GM12878 (cell line): Measurements from ENCODE around the gene MYO1D. TPM values are rescaled to one million over a fixed set of nuclear protein-coding genes. Genes with fewer than 3 reads are reported as not detected.

ENCODE experiments used
- BCL11A ChIP-seq: IDR thresholded peaks from 2 replicates; pipeline ENCODE4 v1.6.1; 2011; ENCODE audit warnings: low read depth, low read length
- BCLAF1 ChIP-seq: fragments of 450-650 bp; IDR thresholded peaks from 2 replicates; pipeline ENCODE4 v1.6.1; 2017; ENCODE audit warnings: antibody characterized with exemption, mild to moderate bottlenecking, moderate library complexity
- CTCF ChIP-seq, 3 experiments: IDR thresholded peaks in 2 of 3; conservative IDR thresholded peaks in 1 of 3; 2 replicates each; pipeline ENCODE4 v1.5.1; 2011; ENCODE audit warnings: low read depth in 3 of 3, low read length in 3 of 3, mild to moderate bottlenecking in 3 of 3, control low read depth in 2 of 3, moderate library complexity in 2 of 3, inconsistent platforms in 1 of 3, mixed read lengths in 1 of 3; ENCODE audit not compliant: control insufficient read depth in 2 of 3, insufficient read depth in 1 of 3; ENCODE audit errors: extremely low read depth in 1 of 3
- EED ChIP-seq: sonication (generic); IDR thresholded peaks from 2 replicates; pipeline ENCODE4 v1.6.1; 2016; ENCODE audit warnings: antibody characterized with exemption, low read depth
- ETV6 ChIP-seq, 2 experiments: fragments of 450-650 bp in 1 of 2; IDR thresholded peaks in 1 of 2; conservative IDR thresholded peaks in 1 of 2; 2 replicates each; pipeline ENCODE4 v1.6.1; 2014; ENCODE audit warnings: antibody characterized with exemption in 1 of 2, borderline replicate concordance in 1 of 2, low read depth in 1 of 2, mild to moderate bottlenecking in 1 of 2, moderate library complexity in 1 of 2
- HSF1 ChIP-seq: fragments of 150-350 bp; IDR thresholded peaks from 2 replicates; pipeline ENCODE4 v1.6.1; 2014; ENCODE audit warnings: mild to moderate bottlenecking, low read depth, low read length
- KLF5 ChIP-seq: fragments of 450-650 bp; IDR thresholded peaks from 2 replicates; pipeline ENCODE4 v1.6.1; 2014; ENCODE audit warnings: mild to moderate bottlenecking; ENCODE audit not compliant: partially characterized antibody
- LARP7 ChIP-seq: fragments of 450-650 bp; IDR thresholded peaks from 2 replicates; pipeline ENCODE4 v1.6.1; 2017; ENCODE audit warnings: mild to moderate bottlenecking
- MTA2 ChIP-seq: fragments of 450-650 bp; IDR thresholded peaks from 2 replicates; pipeline ENCODE4 v1.6.1; 2016; ENCODE audit warnings: low read depth, mild to moderate bottlenecking, moderate library complexity
- MTA3 ChIP-seq: IDR thresholded peaks from 2 replicates; pipeline ENCODE4 v1.6.1; 2012; ENCODE audit warnings: low read length, inconsistent platforms, borderline replicate concordance
- MXI1 ChIP-seq: fragments of 150-350 bp; IDR thresholded peaks from 2 replicates; pipeline ENCODE4 v1.6.1; 2011; ENCODE audit warnings: low read depth, mild to moderate bottlenecking, inconsistent platforms, low read length, improper control_type of control experiment
- MYB ChIP-seq: fragments of 150-350 bp; IDR thresholded peaks from 2 replicates; pipeline ENCODE4 v1.6.1; 2014; ENCODE audit warnings: mild to moderate bottlenecking, low read depth, low read length, borderline replicate concordance
- NKRF ChIP-seq: fragments of 450-650 bp; conservative IDR thresholded peaks from 2 replicates; pipeline ENCODE4 v1.6.1; 2017; ENCODE audit warnings: mild to moderate bottlenecking, moderate library complexity
- RBBP5 ChIP-seq: fragments of 200-600 bp; sonication (generic); conservative IDR thresholded peaks from 2 replicates; pipeline ENCODE4 v1.6.1; 2016
- SIN3A ChIP-seq: IDR thresholded peaks from 2 replicates; pipeline ENCODE4 v1.6.1; 2012; ENCODE audit warnings: low read depth, low read length, improper control_type of control experiment
- SIX5 ChIP-seq: IDR thresholded peaks from 2 replicates; pipeline ENCODE4 v1.6.1; 2011; ENCODE audit warnings: mild to moderate bottlenecking, low read depth, low read length, moderate library complexity; ENCODE audit not compliant: severe bottlenecking
- SMARCA5 ChIP-seq: fragments of 450-650 bp; IDR thresholded peaks from 2 replicates; pipeline ENCODE4 v1.6.1; 2017; ENCODE audit warnings: mild to moderate bottlenecking
- SREBF1 ChIP-seq: IDR thresholded peaks from 2 replicates; pipeline ENCODE4 v1.6.1; 2012; ENCODE audit warnings: mild to moderate bottlenecking, low read length
- TAF1 ChIP-seq: IDR thresholded peaks from 2 replicates; pipeline ENCODE4 v1.6.1; 2011; ENCODE audit warnings: mild to moderate bottlenecking, low read depth, low read length, borderline replicate concordance
- TCF7 ChIP-seq: IDR thresholded peaks from 2 replicates; pipeline ENCODE4 v1.6.1; 2014; ENCODE audit warnings: antibody characterized with exemption, borderline replicate concordance
- ZBTB4 ChIP-seq: fragments of 450-650 bp; formaldehyde crosslinking; IDR thresholded peaks from 2 replicates; pipeline ENCODE4 v1.4.0; 2022; ENCODE audit warnings: mild to moderate bottlenecking, moderate library complexity
- polyA plus RNA-seq, 11 experiments: library from polyadenylated mRNA; depleted of rRNA in 4 of 11; unstranded in 6 of 11; stranded (reverse) in 5 of 11; fragments of >200 nt; fragmentation: Nextera tagmentation in 4 of 11; fragmentation: Illumina TruSeq in 1 of 11; extraction: Ambion mirVana in 4 of 11; extraction: Trizol in 1 of 11; gene quantifications; 1 replicate in 1 of 11; 2 replicates in 10 of 11; pipeline versions ENCODE4 v1.2.1 to v1.2.3, GENCODE V29; 2011 to 2016; ENCODE audit warnings: inconsistent platforms in 2 of 11, missing spikeins in 2 of 11, low read depth in 1 of 11
- total RNA-seq, 4 experiments: library from RNA; depleted of rRNA in 3 of 4; stranded (reverse); fragments of >200 nt in 3 of 4; fragmentation: Illumina TruSeq in 1 of 4; extraction: Trizol in 1 of 4; gene quantifications; 2 replicates each; pipeline versions ENCODE4 v1.2.1 to v1.2.3, GENCODE V29; 2013 to 2021

MYO1D gene
- total and polyA plus RNA-seq, 10 of the 15 experiments (the other 5 are each of a cell fraction or from before 2014, with no cell fraction given), result 1.8 to 37.7 (median 25.4) TPM

GRCh38 chr17:32492264-32492589 lies 384.7 kb downstream of the MYO1D start (continued):
- TF ChIP-seq ETV6 (conservative IDR thresholded peaks at IDR 0.05 in 1 of 2, IDR thresholded peaks at IDR 0.05 in 1 of 2; ENCODE audit: borderline replicate concordance in 1 of 2, low read depth in 1 of 2), result no peak; a peak in 1 of 4 replicates
- TF ChIP-seq TCF7, result no peak
- TF ChIP-seq SIN3A, result no peak
- no peak for TF ChIP-seq LARP7
- TF ChIP-seq RBBP5, result no peak
- no peak for TF ChIP-seq NKRF
- no peak for TF ChIP-seq MYB
- TF ChIP-seq HSF1, result no peak
- no peak for TF ChIP-seq SMARCA5
- TF ChIP-seq TAF1, result no peak
- TF ChIP-seq CTCF (IDR thresholded peaks at IDR 0.05 in 2 of 3, conservative IDR thresholded peaks at IDR 0.05 in 1 of 3; ENCODE audit: control insufficient read depth in 2 of 3, extremely low read depth in 1 of 3, insufficient read depth in 1 of 3, low read depth in 3 of 3, low read length in 3 of 3), result no peak
- TF ChIP-seq KLF5, result no peak
- TF ChIP-seq EED, result no peak
- no peak for TF ChIP-seq MTA2
- TF ChIP-seq SREBF1, result no peak
- TF ChIP-seq MTA3, result no peak
- no peak for TF ChIP-seq BCL11A
- TF ChIP-seq ZBTB4 (CRISPR knock-in tag), result no peak
- no peak for TF ChIP-seq SIX5
- no peak for TF ChIP-seq BCLAF1
- no peak for TF ChIP-seq MXI1
